Measurements from ENCODE around the gene RPL34.
"Not testable (repeated sequence)": the region's sequence is repeated elsewhere in the genome, so short reads cannot be mapped to it uniquely, and the experiment has no call there.

Gene RPL34

DNA sequence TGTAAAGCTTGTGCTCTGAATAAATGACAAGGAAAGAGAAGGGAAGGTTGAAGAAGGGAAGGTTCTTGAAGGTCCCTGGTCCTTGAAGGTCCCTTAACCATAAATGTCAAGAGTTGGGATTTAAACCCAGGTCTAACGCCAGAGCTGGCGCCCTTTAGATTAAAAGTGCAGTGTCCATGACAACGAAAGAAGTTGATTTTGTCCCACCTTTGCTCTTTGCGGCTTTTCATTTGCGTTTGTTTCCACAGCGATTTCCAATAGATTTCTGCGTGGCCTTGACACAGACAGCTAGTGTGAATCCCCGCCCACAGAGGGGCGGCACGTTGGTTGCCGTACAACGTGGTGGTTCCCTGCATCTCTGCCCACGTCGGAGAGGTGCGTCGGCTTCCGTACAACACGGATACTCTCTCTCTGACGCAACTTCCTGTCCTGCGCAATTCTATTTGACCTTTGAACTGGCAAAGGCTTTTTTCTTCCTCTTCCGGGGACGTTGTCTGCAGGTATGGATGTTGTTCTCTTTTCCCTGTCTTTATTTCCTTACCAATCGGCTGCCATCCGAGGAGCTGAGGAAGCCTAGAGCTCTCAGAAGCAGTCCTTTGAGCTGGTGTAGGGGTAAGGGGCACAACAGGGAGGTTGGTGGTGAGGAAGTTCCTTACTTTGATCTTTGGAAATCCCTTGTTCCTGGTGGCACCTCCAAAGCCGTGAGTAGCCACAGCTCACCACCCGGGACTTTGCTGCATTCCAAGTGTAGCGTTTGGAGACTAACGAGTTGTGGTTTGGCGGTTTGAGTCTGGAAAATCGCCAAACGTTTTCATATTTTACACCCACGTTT lies at the start of gene RPL34:
RPL34 (plus strand) TSS at position 476 of the 832 bp plus-strand sequence. CDS start 1,384 bp downstream, outside the sequence.
- H3K9me3 Mint-ChIP-seq = peaks cover 9% of the 10 kb centered on the region
- peak within 1 kb of the TSS; percentile 96 for H3K4me3 Mint-ChIP-seq
- H3K27me3 Mint-ChIP-seq (ENCODE audit: low read depth) = no peaks in the 10 kb centered on the region
- peaks cover 60% of the 10 kb centered on the region for H3K36me3 Mint-ChIP-seq (ENCODE audit: low read depth)
- H3K4me1 Mint-ChIP-seq (ENCODE audit: low read depth) = peaks cover 40% of the 10 kb centered on the region
- H3K27ac Mint-ChIP-seq = peak within 1 kb of the TSS; percentile 91

- peaks cover 13% of the 10 kb centered on the region for H3K4me1 Mint-ChIP-seq (ENCODE audit: low read depth)
- H3K27me3 Mint-ChIP-seq (ENCODE audit: low read depth) = no peaks in the 10 kb centered on the region
- H3K9me3 Mint-ChIP-seq = no peaks in the 10 kb centered on the region
- H3K36me3 Mint-ChIP-seq (ENCODE audit: low read depth) = no peaks in the 10 kb centered on the region
- H3K4me3 Mint-ChIP-seq = no peak overlapping the region
- no peak overlapping the region for H3K27ac Mint-ChIP-seq
Measured at GRCh38 chr4:108570993-108571569, 49.3 kb upstream of the RPL34 start.

DNA sequence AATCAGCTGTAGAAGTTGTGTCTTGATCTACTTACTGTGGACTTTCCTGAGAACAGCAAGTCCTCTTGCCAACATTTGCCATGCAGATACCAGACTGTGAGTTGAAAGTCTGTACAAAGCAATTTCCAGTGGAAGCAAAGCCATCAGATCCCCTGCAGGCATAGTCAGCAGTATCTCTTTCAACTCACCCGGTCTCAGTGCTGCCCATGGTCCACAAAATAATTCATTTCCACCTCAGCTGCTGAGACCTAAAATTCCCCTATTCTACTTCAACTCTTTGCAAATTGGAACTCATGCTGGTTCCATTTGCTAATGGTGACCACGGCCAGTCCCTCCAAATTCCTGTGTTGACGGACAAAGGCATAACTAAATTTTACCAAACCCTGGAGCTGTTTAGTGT lies 46.0 kb upstream of the RPL34 start:
- peaks cover 12% of the 10 kb centered on the region for H3K4me1 Mint-ChIP-seq (ENCODE audit: low read depth)
- no peaks in the 10 kb centered on the region for H3K36me3 Mint-ChIP-seq (ENCODE audit: low read depth)
- no peaks in the 10 kb centered on the region for H3K27me3 Mint-ChIP-seq (ENCODE audit: low read depth)
- no peak overlapping the region for H3K4me3 Mint-ChIP-seq
- H3K27ac Mint-ChIP-seq = no peak overlapping the region
- H3K9me3 Mint-ChIP-seq = no peaks in the 10 kb centered on the region

GRCh38 chr4:108581083-108581482 lies 39.3 kb upstream of the RPL34 start:
- H3K4me1 Mint-ChIP-seq (ENCODE audit: low read depth) = no peaks in the 10 kb centered on the region
- H3K36me3 Mint-ChIP-seq (ENCODE audit: low read depth) = no peaks in the 10 kb centered on the region
- H3K27ac Mint-ChIP-seq = no peak overlapping the region
- no peaks in the 10 kb centered on the region for H3K9me3 Mint-ChIP-seq
- no peak overlapping the region for H3K4me3 Mint-ChIP-seq
- H3K27me3 Mint-ChIP-seq (ENCODE audit: low read depth) = no peaks in the 10 kb centered on the region

DNA sequence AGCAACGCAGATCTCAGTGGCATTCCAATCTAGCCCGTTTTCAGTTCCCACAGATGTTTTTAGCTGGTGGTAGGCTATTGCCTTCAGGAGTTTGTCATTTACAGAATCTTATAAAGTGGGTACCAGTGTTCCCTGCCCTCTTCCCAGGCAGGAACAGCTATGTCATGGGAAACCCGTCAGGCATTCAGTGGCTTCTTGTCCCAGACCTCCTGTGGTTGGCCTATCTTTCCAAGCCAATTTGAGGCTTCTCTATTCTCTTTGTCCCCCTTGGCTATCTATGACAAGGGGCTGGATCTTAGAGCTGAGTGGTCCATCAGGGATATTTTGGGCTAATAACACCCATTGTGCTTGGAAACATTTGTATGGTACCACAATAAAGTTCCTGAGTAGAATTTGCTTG lies 33.6 kb upstream of the RPL34 start:
- Mint-ChIP-seq H3K27ac (no peak overlapping the region), H3K4me3 (no peak overlapping the region), H3K27me3 (ENCODE audit: low read depth) (no peaks in the 10 kb centered on the region), H3K4me1 (ENCODE audit: low read depth) (no peaks in the 10 kb centered on the region), H3K9me3 (no peaks in the 10 kb centered on the region), H3K36me3 (ENCODE audit: low read depth) (peaks cover 7% of the 10 kb centered on the region)

GRCh38 chr4:108588878-108589277 lies 31.5 kb upstream of the RPL34 start:
- Mint-ChIP-seq H3K36me3 (ENCODE audit: low read depth) (peaks cover 16% of the 10 kb centered on the region), H3K27me3 (ENCODE audit: low read depth) (no peaks in the 10 kb centered on the region), H3K9me3 (no peaks in the 10 kb centered on the region), H3K27ac (no peak overlapping the region), H3K4me3 (no peak overlapping the region), H3K4me1 (ENCODE audit: low read depth) (no peaks in the 10 kb centered on the region)

DNA sequence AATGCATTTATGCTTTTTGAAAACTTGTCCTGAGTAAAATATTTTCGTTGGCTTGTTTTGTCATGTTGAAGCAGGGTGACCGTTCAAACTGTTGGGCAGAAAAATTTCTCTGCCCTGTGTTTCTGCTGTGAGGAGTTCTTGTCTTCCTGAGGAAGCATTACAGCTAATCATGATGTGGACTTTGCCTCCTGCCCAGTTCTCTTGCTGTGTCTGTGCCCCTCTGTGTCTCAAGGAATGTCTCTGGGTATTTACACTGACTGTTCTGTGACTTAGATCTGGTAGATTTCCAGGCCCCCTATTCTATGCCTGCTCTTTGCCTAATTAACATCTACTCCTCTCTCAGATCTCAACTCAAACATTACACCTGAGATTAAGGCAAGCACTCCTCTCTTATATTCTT lies 30.4 kb upstream of the RPL34 start:
- no peaks in the 10 kb centered on the region for H3K4me1 Mint-ChIP-seq (ENCODE audit: low read depth)
- H3K9me3 Mint-ChIP-seq = no peaks in the 10 kb centered on the region
- no peak overlapping the region for H3K27ac Mint-ChIP-seq
- no peak overlapping the region for H3K4me3 Mint-ChIP-seq
- H3K36me3 Mint-ChIP-seq (ENCODE audit: low read depth) = peaks cover 16% of the 10 kb centered on the region
- H3K27me3 Mint-ChIP-seq (ENCODE audit: low read depth) = no peaks in the 10 kb centered on the region

GRCh38 chr4:108590776-108591175 lies 29.6 kb upstream of the RPL34 start:
- Mint-ChIP-seq H3K27ac (no peak overlapping the region), H3K27me3 (ENCODE audit: low read depth) (no peaks in the 10 kb centered on the region), H3K9me3 (no peaks in the 10 kb centered on the region), H3K4me3 (no peak overlapping the region), H3K36me3 (ENCODE audit: low read depth) (peaks cover 16% of the 10 kb centered on the region), H3K4me1 (ENCODE audit: low read depth) (no peaks in the 10 kb centered on the region)

- Mint-ChIP-seq H3K9me3 (no peaks in the 10 kb centered on the region), H3K27ac (no peak overlapping the region), H3K4me1 (ENCODE audit: low read depth) (no peaks in the 10 kb centered on the region), H3K36me3 (ENCODE audit: low read depth) (peaks cover 19% of the 10 kb centered on the region), H3K4me3 (no peak overlapping the region), H3K27me3 (ENCODE audit: low read depth) (no peaks in the 10 kb centered on the region)
Measured at GRCh38 chr4:108592674-108592986, 27.7 kb upstream of the RPL34 start.

GRCh38 chr4:108594296-108594695 lies 26.1 kb upstream of the RPL34 start:
- H3K36me3 Mint-ChIP-seq (ENCODE audit: low read depth) = peaks cover 19% of the 10 kb centered on the region
- H3K27ac Mint-ChIP-seq; H3K4me1 Mint-ChIP-seq (ENCODE audit: low read depth); H3K4me3 Mint-ChIP-seq; H3K9me3 Mint-ChIP-seq; H3K27me3 Mint-ChIP-seq (ENCODE audit: low read depth): not testable (repeated sequence)

DNA sequence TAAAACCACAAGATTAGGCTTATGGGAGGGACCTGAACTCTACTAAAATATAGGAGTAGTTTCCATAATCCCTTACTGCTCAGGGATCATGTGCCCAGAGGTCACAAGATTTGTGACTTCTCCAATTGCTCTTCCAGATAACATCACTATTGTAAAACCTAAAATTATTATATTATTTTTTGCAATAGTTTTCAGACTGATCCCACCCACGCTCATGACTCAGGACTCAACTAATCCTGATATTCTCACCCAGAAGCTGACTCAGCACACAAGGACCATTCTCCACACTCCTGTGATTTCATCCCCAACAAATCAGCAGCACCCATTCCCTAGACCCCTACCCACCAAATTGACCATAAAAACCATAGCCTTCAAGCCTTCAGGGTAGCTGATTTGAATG lies 24.0 kb upstream of the RPL34 start:
- no peak overlapping the region for H3K27ac Mint-ChIP-seq
- no peaks in the 10 kb centered on the region for H3K4me1 Mint-ChIP-seq (ENCODE audit: low read depth)
- H3K9me3 Mint-ChIP-seq = no peaks in the 10 kb centered on the region
- no peaks in the 10 kb centered on the region for H3K27me3 Mint-ChIP-seq (ENCODE audit: low read depth)
- H3K36me3 Mint-ChIP-seq (ENCODE audit: low read depth) = peaks cover 15% of the 10 kb centered on the region
- no peak overlapping the region for H3K4me3 Mint-ChIP-seq

- Mint-ChIP-seq H3K27ac (no peak overlapping the region), H3K27me3 (ENCODE audit: low read depth) (no peaks in the 10 kb centered on the region), H3K4me1 (ENCODE audit: low read depth) (peaks cover 8% of the 10 kb centered on the region), H3K36me3 (ENCODE audit: low read depth) (peaks cover 5% of the 10 kb centered on the region), H3K4me3 (no peak overlapping the region), H3K9me3 (no peaks in the 10 kb centered on the region)
Measured at GRCh38 chr4:108601106-108601505, 19.3 kb upstream of the RPL34 start.

DNA sequence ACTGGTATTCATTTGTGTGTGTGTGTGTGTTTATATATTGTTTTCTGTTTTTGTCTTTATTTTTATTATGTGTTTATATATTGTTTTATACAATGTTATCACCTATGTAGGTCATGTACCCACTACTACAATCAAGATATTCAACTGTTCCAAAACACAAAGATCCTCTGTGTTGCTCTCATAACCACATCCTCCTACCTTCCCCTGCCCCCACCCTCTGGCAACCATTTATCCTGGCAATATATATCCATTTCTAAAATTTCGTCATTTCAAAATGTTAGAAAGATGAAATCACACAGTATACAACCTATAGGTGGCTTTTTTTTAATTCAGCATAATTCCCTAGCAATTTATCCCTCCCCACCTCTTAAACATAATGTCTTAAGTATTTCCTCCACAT lies 18.8 kb upstream of the RPL34 start:
- H3K27ac Mint-ChIP-seq = no peak overlapping the region
- H3K27me3 Mint-ChIP-seq (ENCODE audit: low read depth) = no peaks in the 10 kb centered on the region
- H3K4me3 Mint-ChIP-seq = no peak overlapping the region
- peaks cover 8% of the 10 kb centered on the region for H3K4me1 Mint-ChIP-seq (ENCODE audit: low read depth)
- peaks cover 4% of the 10 kb centered on the region for H3K36me3 Mint-ChIP-seq (ENCODE audit: low read depth)
- H3K9me3 Mint-ChIP-seq = no peaks in the 10 kb centered on the region

DNA sequence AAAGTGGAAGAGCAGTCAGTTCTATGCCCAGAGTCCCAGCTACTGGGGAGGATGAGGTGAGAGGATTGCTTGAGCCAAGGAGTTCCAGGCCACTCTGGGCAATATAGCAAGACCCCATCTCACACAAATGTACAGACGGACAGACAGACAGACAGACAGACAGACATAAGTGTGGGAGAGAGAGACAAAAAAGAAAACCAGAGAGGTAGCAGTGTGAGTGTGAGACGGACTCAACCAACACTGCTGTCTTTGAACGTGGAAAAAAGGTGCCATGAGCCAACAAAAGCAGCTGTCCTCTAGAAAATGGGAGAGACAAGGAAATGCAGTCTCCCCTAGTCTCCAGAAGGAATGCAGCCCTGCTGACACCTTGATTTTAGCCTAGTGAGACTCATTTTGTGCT lies 18.2 kb upstream of the RPL34 start:
- Mint-ChIP-seq H3K27ac (no peak overlapping the region), H3K36me3 (ENCODE audit: low read depth) (peaks cover 7% of the 10 kb centered on the region), H3K9me3 (no peaks in the 10 kb centered on the region), H3K27me3 (ENCODE audit: low read depth) (no peaks in the 10 kb centered on the region), H3K4me3 (no peak overlapping the region), H3K4me1 (ENCODE audit: low read depth) (peaks cover 8% of the 10 kb centered on the region)

DNA sequence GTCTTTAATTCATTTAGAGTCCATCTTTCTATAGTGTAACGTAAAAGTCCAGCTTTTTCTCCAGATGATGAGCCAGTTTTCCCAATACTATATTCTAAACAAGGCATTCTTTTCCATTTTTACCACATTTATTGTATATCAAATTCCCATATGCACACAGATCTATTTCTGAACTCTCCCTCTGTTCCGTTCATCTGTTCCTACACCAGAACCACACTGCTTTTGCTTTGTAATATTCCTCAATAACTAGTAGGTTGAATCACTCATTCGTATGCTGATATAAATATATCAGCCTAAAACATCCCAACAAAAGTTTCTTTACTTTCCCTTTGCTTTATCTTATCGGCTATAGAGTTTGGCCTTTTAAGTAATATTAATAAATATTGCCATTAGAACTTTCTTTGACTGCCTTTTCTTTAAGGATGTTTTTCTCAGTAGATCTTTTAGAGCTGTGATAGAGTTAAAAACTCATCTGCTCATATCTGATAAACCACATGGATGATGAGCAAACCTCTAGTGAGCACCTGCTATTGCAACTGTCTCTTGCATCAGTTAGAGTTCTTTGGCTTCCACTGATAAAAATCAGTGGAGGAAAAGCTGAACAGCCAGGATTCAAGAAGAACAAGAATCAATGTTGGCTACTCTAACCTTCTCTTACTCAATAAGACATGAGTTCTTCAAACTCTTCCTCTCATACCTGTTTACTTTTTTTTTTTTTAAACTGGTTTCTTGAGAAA lies 13.1 kb upstream of the RPL34 start:
- Mint-ChIP-seq H3K27me3 (ENCODE audit: low read depth) (no peaks in the 10 kb centered on the region), H3K36me3 (ENCODE audit: low read depth) (peaks cover 17% of the 10 kb centered on the region), H3K27ac (no peak overlapping the region), H3K4me3 (no peak overlapping the region), H3K9me3 (no peaks in the 10 kb centered on the region), H3K4me1 (ENCODE audit: low read depth) (peaks cover 3% of the 10 kb centered on the region)

All from T-helper 1 cell treated with Interleukin-12 subunit alpha and Interleukin-12 subunit beta and Interleukin-4 antibody, amounts not matched to agents 30 μg/mL and 1 μg/mL, for 36 hours (primary cell).